ENCODE measurements around the gene ADORA2B.

Gene ADORA2B

GRCh38 chr17:15999141-15999973, 54.4 kb downstream of the ADORA2B start, which contains the start of the genes TTC19 and ZSWIM7:
Gene TTC19 (plus strand): TSS chr17:15999824. CDS start chr17:15999849, 25 bp downstream.
Gene ZSWIM7 (minus strand): TSS chr17:15999704. CDS start chr17:15999594, 110 bp downstream.
- peak within 1 kb of the TSS; percentile 73 for H3K4me2 ChIP-seq (ENCODE audit: low read length)
- peak within 1 kb of the TSS; percentile 59 for H3K27ac ChIP-seq (ENCODE audit: low read length)
- H2AFZ ChIP-seq (ENCODE audit: low read depth, low read length): peak within 1 kb of the TSS; percentile 79; the same call in 1 of the 2 replicates
- peak within 1 kb of the TSS; percentile 85 for H3K9ac ChIP-seq (ENCODE audit: low read length)
- peaks cover 14% of the 10 kb centered on the region for H3K4me1 ChIP-seq (ENCODE audit: low read length)
- peak within 1 kb of the TSS; percentile 98 for H3K4me3 ChIP-seq (ENCODE audit: low read length)
- H3K36me3 ChIP-seq (replicated peaks; ENCODE audit: low read depth, low read length): peaks cover 21% of the 10 kb centered on the region
- peaks cover 7% of the 10 kb centered on the region; the same call in 1 of the 2 replicates for H4K20me1 ChIP-seq (ENCODE audit: insufficient read depth, low read length)
- 0 out of 2 replicates have a peak, but pooled peaks cover 3% of the 10 kb centered on the region for H3K9me3 ChIP-seq (ENCODE audit: insufficient read depth, low read length)
- peaks cover 28% of the 10 kb centered on the region for H3K79me2 ChIP-seq (ENCODE audit: low read length)
- TF ChIP-seq, protein P1, sequence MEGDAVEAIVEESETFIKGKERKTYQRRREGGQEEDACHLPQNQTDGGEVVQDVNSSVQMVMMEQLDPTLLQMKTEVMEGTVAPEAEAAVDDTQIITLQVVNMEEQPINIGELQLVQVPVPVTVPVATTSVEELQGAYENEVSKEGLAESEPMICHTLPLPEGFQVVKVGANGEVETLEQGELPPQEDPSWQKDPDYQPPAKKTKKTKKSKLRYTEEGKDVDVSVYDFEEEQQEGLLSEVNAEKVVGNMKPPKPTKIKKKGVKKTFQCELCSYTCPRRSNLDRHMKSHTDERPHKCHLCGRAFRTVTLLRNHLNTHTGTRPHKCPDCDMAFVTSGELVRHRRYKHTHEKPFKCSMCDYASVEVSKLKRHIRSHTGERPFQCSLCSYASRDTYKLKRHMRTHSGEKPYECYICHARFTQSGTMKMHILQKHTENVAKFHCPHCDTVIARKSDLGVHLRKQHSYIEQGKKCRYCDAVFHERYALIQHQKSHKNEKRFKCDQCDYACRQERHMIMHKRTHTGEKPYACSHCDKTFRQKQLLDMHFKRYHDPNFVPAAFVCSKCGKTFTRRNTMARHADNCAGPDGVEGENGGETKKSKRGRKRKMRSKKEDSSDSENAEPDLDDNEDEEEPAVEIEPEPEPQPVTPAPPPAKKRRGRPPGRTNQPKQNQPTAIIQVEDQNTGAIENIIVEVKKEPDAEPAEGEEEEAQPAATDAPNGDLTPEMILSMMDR (IDR thresholded peaks at IDR 0.05; ENCODE audit: low read depth, low read length): no peak
- no peak for TF ChIP-seq EZH2phosphoT487 (IDR thresholded peaks at IDR 0.05; ENCODE audit: low read depth)
- no peaks in the 10 kb centered on the region for H3K27me3 ChIP-seq (ENCODE audit: low read depth, low read length)

DNA sequence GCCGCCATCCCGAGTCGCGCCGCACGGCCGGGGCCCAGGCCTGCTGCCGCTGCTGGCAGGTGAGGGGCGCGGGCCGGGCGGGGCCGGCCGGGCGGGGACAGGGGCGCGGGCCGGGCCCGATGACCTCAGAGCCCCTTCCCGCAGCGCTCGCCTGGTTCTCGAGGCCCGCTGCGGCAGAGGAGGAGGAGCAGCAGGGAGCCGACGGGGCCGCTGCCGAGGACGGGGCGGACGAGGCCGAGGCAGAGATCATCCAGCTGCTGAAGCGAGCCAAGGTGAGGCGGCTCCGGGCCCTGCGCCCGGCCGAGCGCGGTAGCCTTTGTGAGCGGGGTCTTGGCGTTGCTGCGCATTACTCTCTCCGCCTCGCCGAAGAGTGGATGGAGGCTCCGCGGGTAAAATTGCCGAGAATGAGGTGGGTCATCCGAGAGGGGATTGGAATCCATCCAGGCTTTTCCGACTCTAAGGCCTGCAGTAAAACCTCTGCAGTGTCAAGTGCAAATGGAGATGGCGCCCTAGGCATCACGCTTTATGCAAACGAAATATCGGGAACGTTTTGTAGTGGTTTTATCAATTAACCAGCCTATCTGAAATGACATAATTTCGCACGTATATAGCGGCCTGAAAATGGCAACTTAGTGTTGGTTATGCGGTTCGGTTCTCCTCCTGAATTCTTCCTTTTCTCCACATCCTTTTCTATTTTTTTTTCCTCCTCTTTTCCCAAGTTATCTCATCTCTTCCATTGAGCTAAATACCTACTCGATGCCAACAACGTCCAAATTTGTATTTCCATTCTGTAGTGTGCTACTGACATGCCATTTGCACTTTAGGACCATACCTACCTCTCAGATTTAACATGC, 55.3 kb downstream of the ADORA2B start:
- peaks cover 21% of the 10 kb centered on the region for H3K36me3 ChIP-seq (replicated peaks; ENCODE audit: low read depth, low read length)
- peaks cover 28% of the 10 kb centered on the region for H3K79me2 ChIP-seq (ENCODE audit: low read length)
- peaks cover 7% of the 10 kb centered on the region; the same call in 1 of the 2 replicates for H4K20me1 ChIP-seq (ENCODE audit: insufficient read depth, low read length)
- peaks cover 14% of the 10 kb centered on the region for H3K4me1 ChIP-seq (ENCODE audit: low read length)
- peak overlapping the region; percentile 85 for H3K9ac ChIP-seq (ENCODE audit: low read length)
- H2AFZ ChIP-seq (ENCODE audit: low read depth, low read length): peak overlapping the region; percentile 41; the same call in 1 of the 2 replicates
- H3K27me3 ChIP-seq (ENCODE audit: low read depth, low read length): no peaks in the 10 kb centered on the region
- peak overlapping the region; percentile 59 for H3K27ac ChIP-seq (ENCODE audit: low read length)
- no peak for TF ChIP-seq EZH2phosphoT487 (IDR thresholded peaks at IDR 0.05; ENCODE audit: low read depth)
- TF ChIP-seq, protein P1 (IDR thresholded peaks at IDR 0.05; ENCODE audit: low read depth, low read length): no peak
- H3K9me3 ChIP-seq (ENCODE audit: insufficient read depth, low read length): 0 out of 2 replicates have a peak, but pooled peaks cover 3% of the 10 kb centered on the region
- peak overlapping the region; percentile 73 for H3K4me2 ChIP-seq (ENCODE audit: low read length)
- H3K4me3 ChIP-seq (ENCODE audit: low read length): peak overlapping the region; percentile 98

DNA sequence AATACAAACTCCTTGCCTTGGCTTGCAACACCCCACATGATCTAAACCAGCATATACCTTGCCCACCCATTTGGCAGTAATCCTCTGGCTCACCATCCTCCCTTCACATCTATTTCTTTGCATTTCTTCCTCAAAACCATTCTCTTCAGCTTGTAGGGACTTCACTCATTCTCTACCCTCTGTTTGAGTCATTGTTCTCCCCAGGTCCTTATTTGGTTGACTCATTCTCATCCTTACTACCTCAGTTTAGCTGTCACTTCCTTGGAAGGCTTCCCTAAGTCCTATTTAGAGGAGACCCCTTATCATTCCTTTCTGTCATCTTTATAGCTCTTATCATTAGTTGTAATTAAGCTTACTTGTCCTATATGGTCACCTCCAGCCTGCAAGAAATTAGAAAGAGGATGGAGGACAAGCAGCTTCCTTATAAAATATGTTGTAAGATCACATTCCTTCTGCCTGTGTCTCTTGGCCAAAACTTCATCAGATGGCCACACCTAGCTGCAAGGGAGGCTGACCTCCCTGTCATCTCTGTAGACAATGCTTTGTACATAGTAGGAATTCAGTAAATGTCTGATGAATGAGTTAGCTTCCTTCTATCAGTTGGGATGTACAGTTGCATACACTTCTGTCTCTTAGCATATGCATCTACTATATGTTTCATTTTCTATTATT, 56.4 kb downstream of the ADORA2B start:
- Histone ChIP-seq H2AFZ (ENCODE audit: low read depth, low read length) (no peak overlapping the region), H4K20me1 (ENCODE audit: insufficient read depth, low read length) (peaks cover 7% of the 10 kb centered on the region; the same call in 1 of the 2 replicates), H3K9me3 (ENCODE audit: insufficient read depth, low read length) (0 out of 2 replicates have a peak, but pooled peaks cover 3% of the 10 kb centered on the region), H3K27ac (ENCODE audit: low read length) (no peak overlapping the region), H3K4me1 (ENCODE audit: low read length) (peaks cover 14% of the 10 kb centered on the region), H3K79me2 (ENCODE audit: low read length) (peaks cover 28% of the 10 kb centered on the region), H3K27me3 (ENCODE audit: low read depth, low read length) (no peaks in the 10 kb centered on the region), H3K9ac (ENCODE audit: low read length) (no peak overlapping the region), H3K36me3 (replicated peaks; ENCODE audit: low read depth, low read length) (peaks cover 21% of the 10 kb centered on the region), H3K4me2 (ENCODE audit: low read length) (peak overlapping the region; percentile 73), H3K4me3 (ENCODE audit: low read length) (peak overlapping the region; percentile 98)
- no peak for TF ChIP-seq EZH2phosphoT487 (IDR thresholded peaks at IDR 0.05; ENCODE audit: low read depth)
- TF ChIP-seq, protein P1 (IDR thresholded peaks at IDR 0.05; ENCODE audit: low read depth, low read length): no peak

Measured in OCI-LY3 (cell line).